Vagina (tissue), 2 donors: Measurements from ENCODE around the gene METTL2B.

Experiments used
- POLR2A ChIP-seq, 2 donors: fragments of 450-650 bp; IDR thresholded peaks; one replicate each; pipeline ENCODE4 v1.6.1; 2017; ENCODE audit warnings: antibody characterized with exemption in 2 of 2, mild to moderate bottlenecking in 2 of 2, moderate library complexity in 2 of 2
- POLR2AphosphoS5 ChIP-seq, 2 donors: sonication (generic); formaldehyde crosslinking; IDR thresholded peaks; one replicate each; pipeline ENCODE4 v1.9.0; 2017; ENCODE audit warnings: antibody characterized with exemption in 2 of 2, mild to moderate bottlenecking in 2 of 2, low read depth in 1 of 2; ENCODE audit not compliant: insufficient read depth in 1 of 2
- TF ChIP-seq, protein P1 (sequence below), 3 experiments: fragments of 450-650 bp in 2 of 3; fragments of 200-600 bp in 1 of 3; sonication (generic) in 1 of 3; IDR thresholded peaks; one replicate each; pipeline ENCODE4 v1.5.1; 2017 to 2019; ENCODE audit warnings: antibody characterized with exemption in 3 of 3, mild to moderate bottlenecking in 2 of 3, moderate library complexity in 2 of 3

DNA sequence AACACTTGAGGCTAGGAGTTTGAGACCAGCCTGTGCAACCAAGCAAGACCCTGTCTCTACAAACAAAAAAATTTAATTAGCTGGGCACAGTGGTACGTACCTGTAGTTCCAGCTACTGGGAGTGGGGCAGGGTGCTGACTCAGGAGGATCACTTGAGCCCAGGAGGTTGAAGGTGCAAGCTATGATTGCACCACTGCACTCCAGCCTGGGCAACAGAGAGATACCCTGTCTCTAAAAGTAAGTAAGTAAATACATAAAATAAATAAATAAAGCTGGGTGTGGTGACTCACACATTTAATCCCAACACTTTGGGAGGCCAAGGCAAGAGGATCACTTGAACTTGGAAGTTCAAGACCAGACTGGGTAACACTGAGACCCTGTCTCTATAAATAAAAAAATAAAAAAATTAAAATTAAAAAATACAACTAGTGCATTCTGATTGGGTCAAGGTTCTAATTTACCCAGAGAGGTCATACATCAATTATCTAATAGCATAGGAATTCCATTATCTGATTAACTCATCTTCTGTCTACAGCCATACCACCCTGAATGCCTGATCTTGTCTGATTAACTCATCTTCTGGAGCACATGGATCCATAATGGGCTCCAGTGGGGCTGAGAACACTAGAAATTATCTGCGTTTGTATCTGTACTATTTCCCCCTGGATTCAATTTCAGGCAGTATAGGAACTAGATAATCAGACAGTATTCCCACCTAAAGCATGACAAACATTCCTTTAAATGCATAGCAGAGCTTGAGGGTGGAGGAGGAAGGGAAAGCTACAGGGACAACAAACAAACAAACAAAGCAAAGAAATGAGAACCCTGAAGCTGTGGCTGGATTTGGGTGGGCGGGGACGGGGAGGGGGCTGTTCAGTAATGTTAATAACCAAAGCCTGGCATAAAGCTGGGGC is 41.9 kb upstream of the METTL2B start:
- no peak for TF ChIP-seq POLR2A (IDR thresholded peaks at IDR 0.05)
- TF ChIP-seq, protein P1, sequence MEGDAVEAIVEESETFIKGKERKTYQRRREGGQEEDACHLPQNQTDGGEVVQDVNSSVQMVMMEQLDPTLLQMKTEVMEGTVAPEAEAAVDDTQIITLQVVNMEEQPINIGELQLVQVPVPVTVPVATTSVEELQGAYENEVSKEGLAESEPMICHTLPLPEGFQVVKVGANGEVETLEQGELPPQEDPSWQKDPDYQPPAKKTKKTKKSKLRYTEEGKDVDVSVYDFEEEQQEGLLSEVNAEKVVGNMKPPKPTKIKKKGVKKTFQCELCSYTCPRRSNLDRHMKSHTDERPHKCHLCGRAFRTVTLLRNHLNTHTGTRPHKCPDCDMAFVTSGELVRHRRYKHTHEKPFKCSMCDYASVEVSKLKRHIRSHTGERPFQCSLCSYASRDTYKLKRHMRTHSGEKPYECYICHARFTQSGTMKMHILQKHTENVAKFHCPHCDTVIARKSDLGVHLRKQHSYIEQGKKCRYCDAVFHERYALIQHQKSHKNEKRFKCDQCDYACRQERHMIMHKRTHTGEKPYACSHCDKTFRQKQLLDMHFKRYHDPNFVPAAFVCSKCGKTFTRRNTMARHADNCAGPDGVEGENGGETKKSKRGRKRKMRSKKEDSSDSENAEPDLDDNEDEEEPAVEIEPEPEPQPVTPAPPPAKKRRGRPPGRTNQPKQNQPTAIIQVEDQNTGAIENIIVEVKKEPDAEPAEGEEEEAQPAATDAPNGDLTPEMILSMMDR (IDR thresholded peaks at IDR 0.05), result no peak
- TF ChIP-seq POLR2AphosphoS5 (IDR thresholded peaks at IDR 0.05; ENCODE audit: insufficient read depth in 1 of 2, low read depth in 1 of 2), result no peak
